IgD-negative memory B cell (primary cell): ENCODE results near the gene PKP4. TPM values are rescaled to one million over a fixed set of nuclear protein-coding genes. Genes with fewer than 3 reads are reported as not detected.

Experiments used
- H3K27ac Mint-ChIP-seq, 3 donors: one replicate each; pipeline ENCODE4 v1.8.0; 2020 to 2022; ENCODE audit warnings: mild to moderate bottlenecking in 3 of 3, mixed read lengths in 3 of 3, moderate library complexity in 1 of 3
- H3K27me3 Mint-ChIP-seq: one replicate; pipeline ENCODE4 v1.8.0; 2021; ENCODE audit warnings: mixed read lengths
- H3K36me3 Mint-ChIP-seq: one replicate; pipeline ENCODE4 v1.8.0; 2020; ENCODE audit warnings: mild to moderate bottlenecking, mixed read lengths
- H3K4me1 Mint-ChIP-seq, 3 donors: one replicate each; pipeline ENCODE4 v1.8.0; 2020 to 2022; ENCODE audit warnings: mixed read lengths in 3 of 3, mild to moderate bottlenecking in 1 of 3
- H3K4me3 Mint-ChIP-seq, 4 donors: one replicate each; pipeline ENCODE4 v1.8.0; 2020 to 2022; ENCODE audit warnings: mild to moderate bottlenecking in 4 of 4, mixed read lengths in 4 of 4, moderate library complexity in 3 of 4
- H3K9me3 Mint-ChIP-seq, 3 donors: one replicate each; pipeline ENCODE4 v1.8.0; 2020 to 2021; ENCODE audit warnings: mixed read lengths in 3 of 3, mild to moderate bottlenecking in 1 of 3
- polyA plus RNA-seq: library from polyadenylated mRNA; unstranded; fragments of 300-500 nt; fragmentation: Illumina TruSeq; gene quantifications from one replicate; pipeline ENCODE4 v1.2.3, GENCODE V29; 2021

Gene PKP4
- polyA plus RNA-seq, 1 donor from 2014 or later: 0.45 TPM

- no peaks in the 10 kb centered on the region for H3K36me3 Mint-ChIP-seq
- no peak overlapping the region for H3K4me3 Mint-ChIP-seq
- H3K27me3 Mint-ChIP-seq: peaks cover 4% of the 10 kb centered on the region
- no peaks in the 10 kb centered on the region for H3K4me1 Mint-ChIP-seq
- no peaks in the 10 kb centered on the region for H3K9me3 Mint-ChIP-seq
- H3K27ac Mint-ChIP-seq: no peak overlapping the region
Observed at GRCh38 chr2:158729451-158729850, 272.7 kb downstream of the PKP4 start.

GRCh38 chr2:158729873-158730620 is 273.3 kb downstream of the PKP4 start:
- H3K36me3 Mint-ChIP-seq: no peaks in the 10 kb centered on the region
- no peak overlapping the region for H3K4me3 Mint-ChIP-seq
- H3K4me1 Mint-ChIP-seq: no peaks in the 10 kb centered on the region
- no peaks in the 10 kb centered on the region for H3K9me3 Mint-ChIP-seq
- H3K27ac Mint-ChIP-seq: no peak overlapping the region
- H3K27me3 Mint-ChIP-seq: peaks cover 4% of the 10 kb centered on the region

GRCh38 chr2:158730621-158731140 is 273.9 kb downstream of the PKP4 start:
- H3K27ac Mint-ChIP-seq: no peak overlapping the region
- no peaks in the 10 kb centered on the region for H3K9me3 Mint-ChIP-seq
- no peaks in the 10 kb centered on the region for H3K4me1 Mint-ChIP-seq
- H3K4me3 Mint-ChIP-seq: no peak overlapping the region
- H3K36me3 Mint-ChIP-seq: no peaks in the 10 kb centered on the region
- H3K27me3 Mint-ChIP-seq: peaks cover 4% of the 10 kb centered on the region

GRCh38 chr2:158731386-158731785 is 274.6 kb downstream of the PKP4 start:
- H3K4me1 Mint-ChIP-seq: no peaks in the 10 kb centered on the region
- no peak overlapping the region for H3K4me3 Mint-ChIP-seq
- H3K9me3 Mint-ChIP-seq: no peaks in the 10 kb centered on the region
- no peak overlapping the region for H3K27ac Mint-ChIP-seq
- peaks cover 7% of the 10 kb centered on the region for H3K27me3 Mint-ChIP-seq
- H3K36me3 Mint-ChIP-seq: no peaks in the 10 kb centered on the region

Other genes with a start within 250 kb of the PKP4 start
- gene CCDC148, start 199 bp upstream of the PKP4 start, polyA plus RNA-seq: not detected